PC-3 (cell line): ENCODE data around the gene PKD1L1. TPM values are rescaled to one million over a fixed set of nuclear protein-coding genes. Genes with fewer than 3 reads are reported as not detected.

Experiments
- ATAC-seq: fragments of 200-7000 bp; cut with Tn5 transposase; 2 replicates; pipeline ENCODE4 v1.9.1; 2020; ENCODE audit warnings: mild to moderate bottlenecking, moderate library complexity
- BruUV-seq: library from RNA; stranded (reverse); fragments of 400-500 nt; replicated peaks from 2 replicates; lab custom pipeline; 2021; lab: Mats Ljungman, UMichigan
- CTCF ChIA-PET: fragments of 300-600 bp; sonication (Branson Sonifier 250); formaldehyde crosslinking; loops from one replicate; lab custom pipeline; 2022; ENCODE audit warnings: antibody characterized with exemption; lab: Charles Lee
- POLR2A ChIA-PET: fragments of 300-600 bp; sonication (Branson Sonifier 250); formaldehyde crosslinking; loops from one replicate; lab custom pipeline; 2022; ENCODE audit warnings: antibody characterized with exemption; ENCODE audit not compliant: unreplicated experiment; lab: Charles Lee
- DNase-seq: peaks from one replicate; pipeline ENCODE4 v3.0.0-alpha.2; 2015
- H2AFZ ChIP-seq: fragments of 300-600 bp; sonication (generic); 2 replicates; pipeline ENCODE4 v1.6.0; 2016; ENCODE audit warnings: antibody characterized with exemption, low read length
- H3F3A ChIP-seq: fragments of 300-600 bp; sonication (generic); one replicate; pipeline ENCODE4 v1.6.0; 2017; ENCODE audit warnings: antibody characterized with exemption, low read length, control low read depth, mild to moderate bottlenecking; ENCODE audit not compliant: unreplicated experiment
- H3K27ac ChIP-seq: fragments of 300-600 bp; sonication (generic); 2 replicates; pipeline ENCODE4 v1.5.1; 2016; ENCODE audit warnings: mild to moderate bottlenecking, low read length
- H3K27me3 ChIP-seq: fragments of 300-600 bp; sonication (generic); 2 replicates; pipeline ENCODE4 v1.6.1; 2016; ENCODE audit warnings: low read length, mixed read lengths
- H3K36me3 ChIP-seq: fragments of 300-600 bp; sonication (generic); 2 replicates; pipeline ENCODE4 v1.6.1; 2016; ENCODE audit warnings: low read depth, mixed run types, low read length, mixed read lengths
- H3K4me1 ChIP-seq: fragments of 300-600 bp; sonication (generic); 2 replicates; pipeline ENCODE4 v1.5.1; 2016; ENCODE audit warnings: low read length; ENCODE audit not compliant: insufficient read depth
- H3K4me2 ChIP-seq: fragments of 300-600 bp; sonication (generic); 2 replicates; pipeline ENCODE4 v1.6.0; 2016; ENCODE audit warnings: low read length
- H3K4me3 ChIP-seq: fragments of 300-600 bp; sonication (generic); 2 replicates; pipeline ENCODE4 v1.5.1; 2016; ENCODE audit warnings: mild to moderate bottlenecking, low read length, mixed read lengths
- H3K79me2 ChIP-seq: fragments of 300-600 bp; sonication (generic); 2 replicates; pipeline ENCODE4 v1.6.1; 2017; ENCODE audit warnings: low read length, mixed read lengths
- H3K9ac ChIP-seq: fragments of 300-600 bp; sonication (generic); 2 replicates; pipeline ENCODE4 v1.6.0; 2016; ENCODE audit warnings: mild to moderate bottlenecking, low read length
- H3K9me2 ChIP-seq: fragments of 300-600 bp; sonication (generic); replicated peaks from 2 replicates; pipeline ENCODE4 v1.6.1; 2016; ENCODE audit warnings: mixed run types, low read length, mixed read lengths
- H3K9me3 ChIP-seq: fragments of 300-600 bp; sonication (generic); 2 replicates; pipeline ENCODE4 v1.6.1; 2016; ENCODE audit warnings: low read length, mixed read lengths
- H4K20me1 ChIP-seq: fragments of 300-600 bp; sonication (generic); 2 replicates; pipeline ENCODE4 v1.6.1; 2016; ENCODE audit warnings: low read length, mixed read lengths
- CTCF ChIP-seq: fragments of 300-600 bp; sonication (generic); conservative IDR thresholded peaks from 2 replicates; pipeline ENCODE4 v1.5.1; 2017; ENCODE audit warnings: antibody characterized with exemption, low read depth, mild to moderate bottlenecking, low read length
- EZH2 ChIP-seq: fragments of 300-600 bp; sonication (generic); IDR thresholded peaks from one replicate; pipeline ENCODE4 v1.6.1; 2017; ENCODE audit warnings: antibody characterized with exemption, mild to moderate bottlenecking, low read length; ENCODE audit not compliant: unreplicated experiment
- EZH2phosphoT487 ChIP-seq: fragments of 300-600 bp; sonication (generic); IDR thresholded peaks from 2 replicates; pipeline ENCODE4 v1.6.1; 2018; ENCODE audit warnings: mild to moderate bottlenecking, antibody characterized with exemption, low read length, borderline replicate concordance
- intact Hi-C: fragments of 100-400 bp; cut with micrococcal nuclease; formaldehyde crosslinking; loops from 2 replicates; pipeline ENCODE4 v1.9.0; 2023
- total RNA-seq: library from RNA; depleted of rRNA; stranded (reverse); fragments of >200 nt; gene quantifications from 2 replicates; pipeline ENCODE4 v1.2.3, GENCODE V29; 2014

PKD1L1 gene
- total RNA-seq, 1 experiment from 2014 or later: 0.04 TPM

DNA sequence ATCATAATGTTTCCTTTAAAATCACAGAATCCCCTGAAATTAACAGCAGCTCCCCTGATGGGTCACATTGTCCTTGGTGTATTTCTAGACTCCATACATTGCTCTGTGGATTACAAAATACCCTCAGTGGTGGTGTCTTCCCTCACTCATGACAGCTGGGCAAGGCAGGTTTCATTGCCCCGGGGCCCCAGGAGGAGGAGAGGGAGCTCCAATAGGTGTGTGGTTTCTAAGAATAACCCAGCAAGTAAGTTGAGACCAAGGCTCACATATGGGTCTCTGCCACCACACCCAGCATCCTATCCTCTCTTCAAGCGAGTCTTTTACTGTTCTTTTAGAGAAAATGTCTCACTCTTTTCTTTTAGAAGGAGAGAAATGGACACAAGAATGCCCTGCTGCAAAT, 63.6 kb downstream of the PKD1L1 start:
- no peaks in the 10 kb centered on the region for H3K4me1 ChIP-seq
- BruUV-seq: no TSS peak
- no peak overlapping the region for H3K4me2 ChIP-seq
- DNase-seq (no peak), ATAC-seq (no peak)
- no peaks in the 10 kb centered on the region for H3K79me2 ChIP-seq
- ChIA-PET POLR2A (no interaction called here), CTCF (no interaction called here)
- H3K27ac ChIP-seq: no peak overlapping the region
- H3F3A ChIP-seq: no peaks in the 10 kb centered on the region
- no peak overlapping the region for H3K9ac ChIP-seq
- no peak for TF ChIP-seq EZH2
- TF ChIP-seq EZH2phosphoT487: no peak
- H3K36me3 ChIP-seq: no peaks in the 10 kb centered on the region
- no peaks in the 10 kb centered on the region for H4K20me1 ChIP-seq
- intact Hi-C loops: no loop called here
- no peak overlapping the region for H2AFZ ChIP-seq
- no peak overlapping the region for H3K4me3 ChIP-seq
- no peaks in the 10 kb centered on the region for H3K27me3 ChIP-seq
- H3K9me3 ChIP-seq: no peaks in the 10 kb centered on the region
- H3K9me2 ChIP-seq: no peaks in the 10 kb centered on the region

DNA sequence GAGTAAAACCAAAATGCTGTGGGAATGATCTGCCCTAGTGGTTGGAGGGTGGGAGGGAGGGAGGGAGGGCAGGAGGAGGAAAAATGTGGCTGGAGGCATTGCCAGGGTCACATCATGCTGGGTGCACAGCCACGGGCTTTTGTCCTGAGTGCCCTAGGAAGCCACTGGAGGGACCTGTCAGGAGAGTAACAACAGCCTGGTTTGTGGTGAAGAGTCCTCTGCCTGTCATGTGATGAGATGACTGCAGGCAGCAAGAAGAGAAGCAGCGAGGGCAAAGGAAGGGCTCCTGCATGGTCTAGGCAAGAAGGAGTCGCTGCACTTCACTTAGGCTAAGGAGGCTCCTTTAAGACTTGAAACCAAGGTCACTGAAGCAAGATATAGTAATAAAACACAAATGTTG, 65.6 kb downstream of the PKD1L1 start:
- intact Hi-C loops: no loop called here
- TF ChIP-seq EZH2 (no peak), CTCF (no peak), EZH2phosphoT487 (no peak)
- DNase-seq (no peak), ATAC-seq (no peak)
- POLR2A ChIA-PET: no interaction called here
- Histone ChIP-seq H4K20me1 (no peaks in the 10 kb centered on the region), H3K27me3 (no peaks in the 10 kb centered on the region), H2AFZ (no peak overlapping the region), H3K9ac (no peak overlapping the region), H3K27ac (no peak overlapping the region), H3K79me2 (no peaks in the 10 kb centered on the region), H3K4me1 (no peaks in the 10 kb centered on the region), H3K4me2 (no peak overlapping the region), H3F3A (no peaks in the 10 kb centered on the region), H3K9me2 (no peaks in the 10 kb centered on the region), H3K4me3 (no peak overlapping the region), H3K9me3 (no peaks in the 10 kb centered on the region), H3K36me3 (no peaks in the 10 kb centered on the region)
- CTCF ChIA-PET: no interaction called here
- BruUV-seq: no TSS peak

- no peaks in the 10 kb centered on the region for H4K20me1 ChIP-seq
- TF ChIP-seq EZH2 (no peak), CTCF (no peak)
These were observed 67.0 kb downstream of the PKD1L1 start for GRCh38 chr7:47881256-47881655.

More at GRCh38 chr7:47881256-47881655, 67.0 kb downstream of the PKD1L1 start:
- Histone ChIP-seq H2AFZ (no peak overlapping the region), H3K27me3 (no peaks in the 10 kb centered on the region), H3K9me3 (no peaks in the 10 kb centered on the region), H3K36me3 (no peaks in the 10 kb centered on the region), H3F3A (no peaks in the 10 kb centered on the region), H3K79me2 (no peaks in the 10 kb centered on the region), H3K9me2 (no peaks in the 10 kb centered on the region), H3K4me3 (no peak overlapping the region), H3K4me1 (no peaks in the 10 kb centered on the region), H3K4me2 (no peak overlapping the region), H3K27ac (no peak overlapping the region), H3K9ac (no peak overlapping the region)
- POLR2A ChIA-PET: no interaction called here
- BruUV-seq: no TSS peak
- intact Hi-C loops: no loop called here
- CTCF ChIA-PET: no interaction called here
- ATAC-seq (no peak), DNase-seq (no peak)
